ENCODE results near the gene C1QL1. TPM values are rescaled to one million over a fixed set of nuclear protein-coding genes. Genes with fewer than 3 reads are reported as not detected.

The C1QL1 gene
- total and polyA plus RNA-seq, 2 experiments from 2014 or later: 0.14 to 0.86 TPM

DNA sequence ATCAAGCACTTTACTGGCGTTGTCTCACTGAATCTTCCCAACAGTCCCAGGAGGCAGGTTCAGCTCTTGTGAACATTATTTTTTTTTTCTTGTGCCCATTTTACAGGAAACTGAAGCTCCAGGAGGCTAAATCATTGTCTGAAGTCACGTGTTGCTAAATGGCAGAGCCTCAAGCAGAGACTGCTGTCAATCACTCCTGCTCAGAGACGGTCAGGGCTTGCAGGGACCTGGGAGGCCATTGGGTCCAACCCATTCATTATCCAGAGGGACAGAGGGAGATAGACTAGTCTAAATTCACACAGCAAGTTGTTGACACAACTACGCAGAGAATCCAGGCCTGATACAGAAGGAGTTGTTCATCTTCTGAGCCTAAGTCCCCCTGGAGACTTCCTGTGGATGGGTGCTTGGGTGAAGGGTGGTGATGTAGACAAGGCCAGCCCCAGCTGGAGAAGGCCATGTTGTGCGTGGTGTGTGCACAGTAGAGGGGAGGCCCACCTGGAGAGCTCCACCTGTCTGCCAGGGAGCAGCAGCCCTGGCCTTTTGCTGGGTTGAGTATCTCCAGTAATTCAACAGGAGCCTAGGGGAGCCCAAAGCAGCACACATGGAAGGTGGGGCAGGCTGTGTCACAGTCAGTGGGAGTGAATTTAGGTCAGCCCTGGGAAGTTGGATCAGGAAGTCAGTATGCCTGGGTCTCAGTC lies 24.3 kb upstream of the C1QL1 start:
- Histone ChIP-seq H3K9me3 (ENCODE audit: low read depth) (no peaks in the 10 kb centered on the region), H3K79me2 (ENCODE audit: insufficient read depth) (no peaks in the 10 kb centered on the region), H3K4me1 (ENCODE audit: insufficient read depth) (no peaks in the 10 kb centered on the region), H3K4me2 (ENCODE audit: unreplicated experiment) (no peak overlapping the region), H4K20me1 (ENCODE audit: insufficient read depth) (no peaks in the 10 kb centered on the region), H3K36me3 (ENCODE audit: low read depth) (no peaks in the 10 kb centered on the region), H2AFZ (no peak overlapping the region), H3F3A (ENCODE audit: insufficient read depth) (no peaks in the 10 kb centered on the region), H3K27me3 (replicated peaks; ENCODE audit: insufficient read depth) (peaks cover 6% of the 10 kb centered on the region), H3K27ac (no peak overlapping the region), H3K9me2 (ENCODE audit: insufficient read depth) (no peaks in the 10 kb centered on the region), H3K4me3 (no peak overlapping the region), H3K9ac (no peak overlapping the region)
- WGBS, 2 experiments (ENCODE audit: low coverage in 1 of 2, low lambda C conversion rate in 2 of 2, missing lambda C conversion rate in 2 of 2): 74 to 77% methylated on average over 5 of the region's 5 CpGs
- DNase-seq: no peak
- TF ChIP-seq EZH2phosphoT487 (IDR thresholded peaks at IDR 0.05; ENCODE audit: insufficient read depth, low read depth) (no peak), EZH2 (IDR thresholded peaks at IDR 0.05; ENCODE audit: insufficient read depth, poor library complexity, severe bottlenecking) (no peak)
- in situ Hi-C loops (cut with MboI): no loop called here

DNA sequence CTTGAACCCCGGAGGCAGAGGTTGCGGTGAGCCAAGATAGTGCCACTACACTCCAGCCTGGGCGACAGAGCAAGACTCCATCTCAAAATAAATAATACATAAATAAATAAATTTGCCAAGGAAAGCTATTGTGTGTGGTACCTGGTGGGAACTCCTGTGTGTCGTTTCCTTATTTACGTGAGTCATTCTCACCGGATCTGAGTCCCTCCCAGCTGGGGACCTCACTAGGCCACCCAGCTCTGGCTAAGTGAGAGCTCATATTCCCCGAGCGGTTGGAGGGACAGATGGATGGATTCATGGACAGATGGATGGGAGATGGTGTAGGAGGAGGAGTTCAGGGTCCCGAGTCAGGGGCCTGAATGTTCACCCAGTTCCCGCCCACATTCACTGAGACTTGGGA lies 22.9 kb upstream of the C1QL1 start:
- TF ChIP-seq EZH2phosphoT487 (IDR thresholded peaks at IDR 0.05; ENCODE audit: insufficient read depth, low read depth) (no peak), EZH2 (IDR thresholded peaks at IDR 0.05; ENCODE audit: insufficient read depth, poor library complexity, severe bottlenecking) (no peak)
- H3K27me3 ChIP-seq (replicated peaks; ENCODE audit: insufficient read depth): peaks cover 9% of the 10 kb centered on the region; the same call in 1 of the 2 replicates
- in situ Hi-C loops (cut with MboI): no loop called here

DNA sequence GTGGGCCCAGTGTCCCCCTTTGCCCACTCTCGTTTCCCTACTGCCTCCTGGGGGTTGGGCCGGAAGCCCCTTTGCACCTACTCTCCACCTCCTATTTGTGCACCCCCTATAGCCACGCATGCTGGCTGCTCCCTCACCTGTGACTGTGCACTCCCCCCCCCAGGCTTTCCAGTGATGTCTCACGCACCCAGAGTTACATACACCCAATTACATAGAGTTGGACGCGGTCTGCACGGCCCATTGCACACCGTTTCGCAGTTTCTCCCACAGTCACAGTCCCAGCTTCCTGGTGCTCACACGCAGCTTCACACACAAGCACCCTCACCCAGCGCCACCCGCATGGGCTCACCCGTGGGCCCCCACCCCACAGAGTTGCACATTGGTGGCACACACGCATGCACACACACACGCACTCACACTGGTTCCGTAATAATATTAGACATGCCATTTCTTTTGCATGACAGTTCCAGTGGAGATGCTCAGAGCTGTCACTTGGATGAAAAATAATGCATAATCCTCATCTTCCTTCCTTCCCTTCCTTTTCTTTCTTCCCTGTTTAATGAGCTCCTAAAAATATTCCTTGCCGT lies 21.5 kb upstream of the C1QL1 start:
- DNase-seq: no peak
- H3K27me3 ChIP-seq (replicated peaks; ENCODE audit: insufficient read depth): 0 out of 2 replicates have a peak, but pooled peaks cover 8% of the 10 kb centered on the region
- no peaks in the 10 kb centered on the region for H3F3A ChIP-seq (ENCODE audit: insufficient read depth)
- no peaks in the 10 kb centered on the region for H3K9me2 ChIP-seq (ENCODE audit: insufficient read depth)
- H3K9me3 ChIP-seq (ENCODE audit: low read depth): no peaks in the 10 kb centered on the region
- H4K20me1 ChIP-seq (ENCODE audit: insufficient read depth): no peaks in the 10 kb centered on the region
- H2AFZ ChIP-seq: no peak overlapping the region
- TF ChIP-seq EZH2 (IDR thresholded peaks at IDR 0.05; ENCODE audit: insufficient read depth, poor library complexity, severe bottlenecking): no peak
- no peak for TF ChIP-seq EZH2phosphoT487 (IDR thresholded peaks at IDR 0.05; ENCODE audit: insufficient read depth, low read depth)
- H3K4me3 ChIP-seq: no peak overlapping the region
- H3K4me1 ChIP-seq (ENCODE audit: insufficient read depth): no peaks in the 10 kb centered on the region
- no peak overlapping the region for H3K27ac ChIP-seq
- H3K4me2 ChIP-seq (ENCODE audit: unreplicated experiment): no peak overlapping the region
- no peaks in the 10 kb centered on the region for H3K79me2 ChIP-seq (ENCODE audit: insufficient read depth)
- H3K36me3 ChIP-seq (ENCODE audit: low read depth): no peaks in the 10 kb centered on the region
- H3K9ac ChIP-seq: no peak overlapping the region
- 83 to 87% methylated on average over 17 of the region's 17 CpGs for WGBS, 2 experiments (ENCODE audit: low coverage in 1 of 2, low lambda C conversion rate in 2 of 2, missing lambda C conversion rate in 2 of 2)
- in situ Hi-C loops (cut with MboI): no loop called here

More for the DNA sequence above, 22.9 kb upstream of the C1QL1 start:
- Histone ChIP-seq H2AFZ (no peak overlapping the region), H3K9ac (no peak overlapping the region), H3F3A (ENCODE audit: insufficient read depth) (no peaks in the 10 kb centered on the region), H3K9me2 (ENCODE audit: insufficient read depth) (no peaks in the 10 kb centered on the region), H3K4me2 (ENCODE audit: unreplicated experiment) (no peak overlapping the region), H3K36me3 (ENCODE audit: low read depth) (no peaks in the 10 kb centered on the region), H3K9me3 (ENCODE audit: low read depth) (no peaks in the 10 kb centered on the region), H3K27ac (no peak overlapping the region), H3K79me2 (ENCODE audit: insufficient read depth) (no peaks in the 10 kb centered on the region), H3K4me3 (no peak overlapping the region), H4K20me1 (ENCODE audit: insufficient read depth) (no peaks in the 10 kb centered on the region), H3K4me1 (ENCODE audit: insufficient read depth) (no peaks in the 10 kb centered on the region)
- WGBS, 2 experiments (ENCODE audit: low coverage in 1 of 2, low lambda C conversion rate in 2 of 2, missing lambda C conversion rate in 2 of 2): 77 to 81% methylated on average over 10 of the region's 10 CpGs
- DNase-seq: no peak

DNA sequence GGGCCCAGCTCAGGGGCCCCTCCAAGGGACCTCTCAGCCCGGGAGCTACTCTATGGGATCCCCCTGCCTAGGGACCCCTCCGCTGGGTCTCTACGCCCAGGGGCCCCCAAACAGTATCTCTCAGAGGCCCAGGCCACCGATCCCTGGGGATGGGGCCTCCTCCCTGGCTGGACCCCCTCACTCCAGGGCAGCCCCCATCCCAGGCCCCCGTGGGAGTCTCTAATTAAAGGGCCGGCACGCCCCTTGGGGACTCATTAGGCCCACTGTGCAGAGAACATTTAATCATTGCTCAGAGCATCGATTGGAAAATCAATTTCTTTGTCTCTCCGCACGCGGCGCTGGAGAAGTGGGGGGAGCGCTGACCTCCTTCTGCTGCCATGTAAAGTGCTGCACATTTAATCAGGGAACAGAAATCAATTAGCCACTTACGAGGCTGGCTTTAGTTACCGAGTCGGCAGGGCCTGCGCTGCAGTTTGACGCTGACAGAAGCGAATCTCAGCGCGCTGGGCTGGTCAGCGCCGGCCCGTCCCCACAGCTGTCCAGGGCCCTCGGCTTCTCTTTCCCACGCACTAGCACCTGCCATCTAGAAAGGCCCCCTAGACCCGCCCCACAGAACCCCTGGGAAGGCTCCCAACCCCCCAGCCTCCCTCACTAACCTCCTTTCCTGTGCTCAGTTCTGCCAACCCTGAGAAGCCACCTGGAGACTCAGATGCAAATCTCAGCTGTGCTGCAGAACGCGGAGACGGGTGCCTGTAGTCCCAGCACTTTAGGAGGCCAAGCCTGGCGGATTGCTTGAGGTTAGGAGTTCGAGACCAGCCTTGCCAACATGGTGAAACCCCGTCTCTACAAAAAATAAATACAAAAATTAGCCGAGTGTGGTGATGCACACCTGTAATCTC lies 20.2 kb upstream of the C1QL1 start:
- DNase-seq: no peak
- no peak for TF ChIP-seq EZH2 (IDR thresholded peaks at IDR 0.05; ENCODE audit: insufficient read depth, poor library complexity, severe bottlenecking)
- no peak for TF ChIP-seq EZH2phosphoT487 (IDR thresholded peaks at IDR 0.05; ENCODE audit: insufficient read depth, low read depth)
- WGBS, 2 experiments (ENCODE audit: low coverage in 1 of 2, low lambda C conversion rate in 2 of 2, missing lambda C conversion rate in 2 of 2): 72 to 75% methylated on average over 30 to 33 of the region's 34 CpGs

More for the DNA sequence above, 20.2 kb upstream of the C1QL1 start:
- Histone ChIP-seq H4K20me1 (ENCODE audit: insufficient read depth) (no peaks in the 10 kb centered on the region), H3K4me3 (no peak overlapping the region), H3K36me3 (ENCODE audit: low read depth) (no peaks in the 10 kb centered on the region), H3K9ac (no peak overlapping the region), H3K27me3 (replicated peaks; ENCODE audit: insufficient read depth) (0 out of 2 replicates have a peak, but pooled peaks cover 8% of the 10 kb centered on the region), H2AFZ (no peak overlapping the region), H3K4me2 (ENCODE audit: unreplicated experiment) (no peak overlapping the region), H3F3A (ENCODE audit: insufficient read depth) (no peaks in the 10 kb centered on the region), H3K27ac (no peak overlapping the region), H3K79me2 (ENCODE audit: insufficient read depth) (no peaks in the 10 kb centered on the region), H3K4me1 (ENCODE audit: insufficient read depth) (no peaks in the 10 kb centered on the region), H3K9me3 (ENCODE audit: low read depth) (no peaks in the 10 kb centered on the region), H3K9me2 (ENCODE audit: insufficient read depth) (no peaks in the 10 kb centered on the region)
- in situ Hi-C loops (cut with MboI): no loop called here
